Amygdala (tissue), 56 donors: ENCODE data around the gene TMEM59.
A peak's percentile ranks its signal among the peaks of the same experiment; 100 is the strongest.
"Not testable (repeated sequence)": the region's sequence is repeated elsewhere in the genome, so short reads cannot be mapped to it uniquely, and the experiment has no call there.

Source experiments
- DNase-seq, 56 donors: peaks; one replicate each; lab custom pipeline; 2025; lab: John Stamatoyannopoulos, UW

Gene TMEM59

GRCh38 chr1:54052934-54053744 is at the start of gene TMEM59, which contains the start of gene TCEANC2:
Gene TMEM59, minus strand, starts transcription at chr1:54053204. Its CDS starts 16 bp downstream, at chr1:54053188.
Gene TCEANC2, plus strand, starts transcription at chr1:54053608. Its CDS starts 815 bp downstream, at chr1:54054423.
- peak; percentile 66 to 99 (median 97) for DNase-seq

GRCh38 chr1:54100500-54100899 is 47.5 kb upstream of the TMEM59 start:
- no peak for DNase-seq

- DNase-seq: peak in 2 of 56 donors; percentile 14 to 18
Observed at GRCh38 chr1:54099061-54099610, 46.1 kb upstream of the TMEM59 start.

- no peak for DNase-seq
Observed at GRCh38 chr1:54096877-54097240, 43.9 kb upstream of the TMEM59 start.

GRCh38 chr1:54096227-54096876 is 43.3 kb upstream of the TMEM59 start:
- no peak for DNase-seq

- no peak for DNase-seq
Observed at GRCh38 chr1:54095546-54096226, 42.7 kb upstream of the TMEM59 start.

- DNase-seq: not testable (repeated sequence)
Observed at GRCh38 chr1:54094730-54095105, 41.7 kb upstream of the TMEM59 start.

- no peak for DNase-seq
Observed at GRCh38 chr1:54094001-54094729, 41.2 kb upstream of the TMEM59 start.

- no peak for DNase-seq
Observed at GRCh38 chr1:54091666-54092065, 38.7 kb upstream of the TMEM59 start.

- DNase-seq: no peak
Observed at GRCh38 chr1:54088385-54088784, 35.4 kb upstream of the TMEM59 start.

- no peak for DNase-seq
Observed at GRCh38 chr1:54086754-54087153, 33.8 kb upstream of the TMEM59 start.

- no peak for DNase-seq
Observed at GRCh38 chr1:54084794-54085193, 31.8 kb upstream of the TMEM59 start.

GRCh38 chr1:54081306-54082270 is 28.6 kb upstream of the TMEM59 start:
- peak in 23 of 56 donors; percentile 1 to 60 (median 16) for DNase-seq

- DNase-seq: no peak
Observed at GRCh38 chr1:54080598-54081049, 27.6 kb upstream of the TMEM59 start.

GRCh38 chr1:54077359-54077758 is 24.4 kb upstream of the TMEM59 start:
- no peak for DNase-seq

GRCh38 chr1:54070171-54070837 is 17.3 kb upstream of the TMEM59 start:
- peak in 1 of 56 donors; percentile 45 for DNase-seq

- no peak for DNase-seq
Observed at GRCh38 chr1:54069791-54070170, 16.8 kb upstream of the TMEM59 start.

- DNase-seq: no peak
Observed at GRCh38 chr1:54064299-54064698, 11.3 kb upstream of the TMEM59 start.

GRCh38 chr1:54054438-54054749 is 1.4 kb upstream of the TMEM59 start:
- no peak for DNase-seq
